LNCaP clone FGC (cell line): ENCODE data around the gene QPRT.
"Not testable (repeated sequence)": the region's sequence is repeated elsewhere in the genome, so short reads cannot be mapped to it uniquely, and the experiment has no call there.

Source experiments
- DNase-seq: peaks from one replicate; pipeline ENCODE4 v3.0.0-alpha.2; 2011; ENCODE audit warnings: low read depth
- H3K4me3 ChIP-seq: 2 replicates; pipeline ENCODE4 v1.5.1; 2011; ENCODE audit warnings: mild to moderate bottlenecking, low read depth, low read length, control low read depth
- CTCF ChIP-seq: IDR thresholded peaks from 2 replicates; pipeline ENCODE4 v1.5.1; 2012; ENCODE audit warnings: mild to moderate bottlenecking; ENCODE audit not compliant: control insufficient read depth, insufficient read depth; ENCODE audit errors: extremely low read depth

QPRT gene

GRCh38 chr16:29687755-29688154 is 8.8 kb downstream of the QPRT start:
- H3K4me3 ChIP-seq = no peak overlapping the region
- no peak for DNase-seq
- TF ChIP-seq CTCF = no peak

DNA sequence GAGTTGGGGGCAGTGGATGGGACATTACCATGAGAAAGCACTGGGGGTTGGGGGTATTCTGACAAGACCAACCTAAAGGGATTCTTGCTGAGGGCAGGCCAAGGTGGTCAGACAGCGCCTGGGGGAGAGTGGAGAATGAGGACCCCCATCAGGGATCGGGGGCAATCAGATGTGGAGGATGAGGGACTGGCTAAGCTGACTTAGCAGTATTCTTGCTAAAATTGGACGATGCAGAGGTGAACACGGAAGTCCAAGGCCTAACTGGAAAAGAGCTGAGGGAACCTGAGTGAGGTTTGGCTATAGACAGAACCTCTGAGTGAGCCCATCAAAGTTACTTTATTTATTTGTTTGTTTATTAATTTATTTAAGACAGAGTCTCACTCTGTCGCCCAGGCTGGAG is 9.2 kb downstream of the QPRT start:
- DNase-seq = no peak
- H3K4me3 ChIP-seq = no peak overlapping the region
- TF ChIP-seq CTCF = no peak

- DNase-seq, H3K4me3 ChIP-seq: not testable (repeated sequence)
Observed at GRCh38 chr16:29689490-29690351, 10.7 kb downstream of the QPRT start.

- not testable (repeated sequence) for DNase-seq
Observed at GRCh38 chr16:29692606-29693005, 13.6 kb downstream of the QPRT start.

GRCh38 chr16:29694384-29695195 is 15.6 kb downstream of the QPRT start:
- TF ChIP-seq CTCF = no peak
- H3K4me3 ChIP-seq = no peak overlapping the region
- no peak for DNase-seq

More at GRCh38 chr16:29692606-29693005, 13.6 kb downstream of the QPRT start:
- H3K4me3 ChIP-seq = not testable (repeated sequence)

GRCh38 chr16:29695675-29696074 is 16.7 kb downstream of the QPRT start:
- not testable (repeated sequence) for DNase-seq, H3K4me3 ChIP-seq

DNA sequence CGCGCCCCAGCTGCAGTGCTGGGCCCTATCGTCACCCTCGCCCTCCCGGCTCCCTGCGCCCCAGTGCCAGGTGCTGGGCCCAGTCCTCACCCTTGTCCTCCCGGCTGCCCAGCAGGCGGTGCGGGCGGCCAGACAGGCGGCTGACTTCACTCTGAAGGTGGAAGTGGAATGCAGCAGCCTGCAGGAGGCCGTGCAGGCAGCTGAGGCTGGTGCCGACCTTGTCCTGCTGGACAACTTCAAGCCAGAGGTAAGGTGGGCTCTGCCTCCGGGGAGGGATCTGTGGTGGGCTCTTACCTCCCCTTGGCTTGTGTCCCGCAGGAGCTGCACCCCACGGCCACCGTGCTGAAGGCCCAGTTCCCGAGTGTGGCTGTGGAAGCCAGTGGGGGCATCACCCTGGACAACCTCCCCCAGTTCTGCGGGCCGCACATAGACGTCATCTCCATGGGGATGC is 17.9 kb downstream of the QPRT start:
- TF ChIP-seq CTCF = no peak
- no peak for DNase-seq
- no peak overlapping the region for H3K4me3 ChIP-seq

DNA sequence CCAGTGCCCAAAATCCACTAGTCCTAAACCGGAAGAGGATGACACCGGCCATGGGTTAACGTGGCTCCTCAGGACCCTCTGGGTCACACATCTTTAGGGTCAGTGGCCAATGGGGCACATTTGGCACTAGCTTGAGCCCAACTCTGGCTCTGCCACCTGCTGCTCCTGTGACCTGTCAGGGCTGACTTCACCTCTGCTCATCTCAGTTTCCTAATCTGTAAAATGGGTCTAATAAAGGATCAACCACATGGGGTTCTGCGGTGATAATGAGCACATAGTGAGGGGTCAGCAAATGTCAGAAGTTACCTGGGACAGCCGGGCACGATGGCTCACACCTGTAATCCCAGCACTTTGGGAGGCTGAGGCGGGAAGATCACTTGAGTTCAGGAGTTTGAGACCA is 18.4 kb downstream of the QPRT start:
- TF ChIP-seq CTCF = no peak
- no peak for DNase-seq
- no peak overlapping the region for H3K4me3 ChIP-seq
